Measurements from ENCODE around the gene APCDD1.

Gene APCDD1

DNA sequence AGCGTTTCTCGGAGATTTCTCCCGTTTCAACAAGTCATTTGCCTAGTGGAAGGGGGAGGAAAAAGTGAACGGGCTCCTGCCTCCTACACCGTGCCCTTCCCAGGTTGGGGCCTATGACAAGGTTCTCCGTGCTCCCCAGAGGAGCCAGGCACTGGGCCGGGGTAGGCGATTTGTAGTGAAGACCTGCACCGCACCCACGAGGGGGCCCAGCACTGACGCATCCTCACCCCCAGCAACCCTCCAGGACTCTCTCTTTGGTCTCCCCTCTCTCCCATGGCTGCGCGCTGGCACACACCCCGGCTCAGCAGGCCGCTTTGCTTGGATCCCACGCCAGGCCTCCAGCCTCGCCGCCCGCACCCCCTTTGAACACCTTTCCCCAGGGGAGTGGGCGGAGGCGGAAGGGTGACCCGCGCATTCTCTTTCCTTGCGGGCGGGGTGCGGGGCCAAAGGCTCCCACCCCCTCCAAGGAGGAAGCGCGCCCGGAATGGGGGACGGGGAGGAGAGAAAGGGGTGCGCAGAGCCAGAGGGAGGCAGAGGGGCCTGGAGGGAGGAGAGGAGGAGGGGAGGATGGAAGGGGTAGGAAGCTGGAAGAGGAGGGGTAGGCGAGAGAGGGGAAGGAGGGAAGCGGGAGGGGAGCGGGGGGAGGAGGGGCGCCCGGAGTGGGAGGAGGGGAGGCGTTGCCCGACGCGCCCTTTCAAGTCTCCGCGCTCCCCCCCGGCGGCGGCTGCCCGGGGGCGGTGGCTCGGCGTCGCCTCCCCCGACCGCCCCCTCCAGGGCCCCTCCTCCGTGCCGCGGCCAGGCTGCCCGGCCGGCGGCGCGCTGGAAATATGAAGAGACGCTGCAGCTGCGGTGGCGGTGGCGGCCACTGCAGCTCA, at the start of gene APCDD1:
TSS of gene APCDD1 (plus strand) at position 830 of the 875 bp plus-strand sequence. CDS start 347 bp downstream, outside the sequence.
- DNase-seq: no peak

DNA sequence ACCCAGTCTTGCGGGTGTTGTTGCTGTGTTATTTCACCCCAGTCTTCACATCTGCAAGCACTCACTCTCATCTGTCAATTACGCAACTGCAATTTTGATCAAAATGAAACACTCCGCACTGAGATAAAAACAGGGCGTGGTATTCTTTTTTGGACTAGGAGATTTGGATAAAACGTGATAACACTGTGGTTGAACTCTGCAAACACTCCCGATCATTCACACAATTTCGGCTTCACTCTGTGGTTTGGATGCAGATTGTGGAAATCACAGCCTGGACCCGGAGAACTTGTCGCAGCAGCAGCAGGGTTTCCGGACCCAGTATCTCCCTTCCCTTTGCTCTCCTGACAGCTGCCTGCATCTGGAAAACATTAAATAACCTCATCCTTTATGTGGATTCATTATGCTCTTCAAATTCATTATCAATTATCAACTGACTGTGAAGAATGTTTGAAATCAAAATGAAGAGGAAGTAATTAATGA, 49.4 kb upstream of the APCDD1 start:
- no peak for DNase-seq

- DNase-seq: no peak
Measured at GRCh38 chr18:10405816-10406663, 48.4 kb upstream of the APCDD1 start.

DNA sequence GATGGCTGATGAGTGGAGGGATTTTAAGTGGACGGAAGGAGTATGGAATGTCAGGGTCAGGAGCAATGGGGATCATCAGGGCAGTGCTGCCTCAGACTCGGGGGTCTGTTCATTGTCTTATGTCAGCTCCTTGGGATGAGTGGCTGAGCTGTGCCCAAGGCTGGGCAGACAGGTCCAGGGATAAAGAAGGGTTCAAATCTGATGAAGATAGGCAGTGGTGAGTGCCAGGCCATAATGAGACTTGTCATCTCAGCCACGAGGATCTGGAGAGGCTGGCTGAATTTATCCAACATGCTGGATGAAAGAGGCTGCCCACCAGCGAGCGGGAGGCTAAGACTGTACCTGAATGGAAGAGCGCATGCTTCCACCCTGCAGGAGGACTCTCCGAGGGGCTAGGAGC, 46.3 kb upstream of the APCDD1 start:
- DNase-seq: no peak

DNA sequence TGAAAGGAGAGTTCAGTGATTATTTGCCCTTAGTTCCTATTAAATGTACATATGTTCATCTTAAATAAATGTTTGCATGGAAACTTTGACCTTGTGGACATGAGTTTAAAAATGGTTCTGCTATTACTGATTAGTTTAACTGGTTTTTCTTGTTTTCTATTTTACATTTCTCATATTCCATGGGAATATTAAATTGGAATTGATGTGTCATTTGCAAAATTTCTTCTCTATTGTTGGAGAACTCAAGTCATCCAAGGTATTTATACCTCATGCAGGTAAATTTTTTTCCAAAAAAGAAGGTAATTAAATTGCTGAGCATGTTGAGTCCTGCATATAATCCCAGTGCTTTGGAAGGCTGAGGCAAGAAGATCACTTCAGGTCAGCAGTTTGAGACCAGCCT, 45.4 kb upstream of the APCDD1 start:
- no peak for DNase-seq

DNA sequence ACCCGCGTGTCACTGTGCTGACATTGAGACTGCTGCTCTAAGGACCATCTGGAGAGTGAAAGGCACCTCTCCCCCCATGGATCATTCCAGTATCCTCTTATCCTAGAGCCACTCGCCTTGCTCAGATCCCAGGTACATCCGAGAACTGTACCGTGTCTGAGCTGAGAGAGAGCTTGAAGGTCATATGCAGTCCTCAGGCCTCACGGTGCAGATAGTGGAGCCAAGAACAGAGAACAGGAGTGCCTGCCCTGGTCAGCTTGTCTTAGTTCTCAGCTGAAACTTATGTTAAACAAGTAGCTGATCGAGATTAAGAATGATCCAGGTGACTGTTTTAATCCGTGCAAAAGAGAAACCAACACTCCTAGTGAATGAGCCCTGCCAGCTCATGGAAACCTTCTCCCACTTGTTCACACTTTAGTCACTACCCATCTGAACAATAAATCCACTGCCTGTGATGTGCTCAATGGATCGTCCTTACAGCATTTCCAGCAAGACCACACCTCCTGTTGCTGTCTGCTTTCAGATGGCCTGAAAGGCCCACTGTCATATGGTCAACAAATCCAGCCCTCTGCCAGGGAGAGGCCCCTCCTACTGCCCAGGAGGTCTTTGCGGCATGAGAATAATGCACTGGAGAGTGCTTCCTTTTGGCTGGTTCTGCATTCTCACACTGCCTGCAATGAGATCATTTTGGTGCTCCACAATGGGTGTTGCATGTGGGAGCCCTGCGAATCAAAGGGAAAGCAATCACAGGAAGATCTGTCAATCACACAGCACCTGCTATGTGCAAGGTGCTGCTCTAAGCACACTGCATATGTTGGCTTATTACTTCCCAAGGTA, 43.7 kb upstream of the APCDD1 start:
- no peak for DNase-seq

GRCh38 chr18:10412933-10413332, 41.5 kb upstream of the APCDD1 start:
- DNase-seq: no peak

DNA sequence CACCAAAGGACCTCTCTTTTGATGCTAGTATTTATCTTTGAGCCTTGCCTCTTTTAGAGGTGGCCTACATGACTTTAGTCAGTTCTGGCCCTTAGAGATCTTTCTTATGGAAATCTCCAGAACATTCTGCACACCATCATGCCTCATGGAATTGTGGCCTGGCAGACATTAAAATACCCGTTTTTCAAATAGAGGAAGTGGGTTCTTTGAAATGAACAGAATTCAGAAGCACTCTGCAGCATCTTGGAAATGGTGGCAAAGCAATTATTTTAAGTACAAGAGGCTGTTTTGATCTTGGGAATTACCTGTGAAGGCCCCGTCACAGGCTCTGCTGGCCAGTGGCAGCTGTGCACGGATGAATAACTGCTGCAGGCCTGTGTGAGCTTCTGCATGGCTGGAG, 40.7 kb upstream of the APCDD1 start:
- DNase-seq: no peak

- DNase-seq: no peak
Measured at GRCh38 chr18:10414293-10414842, 40.1 kb upstream of the APCDD1 start.

DNA sequence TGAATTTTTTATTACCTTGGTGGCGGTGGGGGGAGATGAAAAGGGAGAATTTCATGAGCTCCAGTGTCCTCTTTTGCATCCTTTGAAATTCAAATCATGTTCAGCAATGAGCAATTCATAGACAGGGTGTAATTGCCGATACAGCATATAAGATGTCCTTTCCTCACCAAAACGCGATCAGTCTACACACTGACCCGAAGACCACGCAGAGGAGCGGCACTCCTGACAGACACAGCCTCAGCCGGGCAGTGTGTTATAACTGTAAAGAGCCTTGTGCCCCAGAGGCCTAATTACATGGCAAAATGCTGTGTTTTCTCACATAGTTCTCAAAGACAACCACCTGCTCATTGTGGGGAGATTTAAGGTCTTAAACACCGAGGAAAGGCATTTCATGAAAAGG, 38.4 kb upstream of the APCDD1 start:
- no peak for DNase-seq

DNA sequence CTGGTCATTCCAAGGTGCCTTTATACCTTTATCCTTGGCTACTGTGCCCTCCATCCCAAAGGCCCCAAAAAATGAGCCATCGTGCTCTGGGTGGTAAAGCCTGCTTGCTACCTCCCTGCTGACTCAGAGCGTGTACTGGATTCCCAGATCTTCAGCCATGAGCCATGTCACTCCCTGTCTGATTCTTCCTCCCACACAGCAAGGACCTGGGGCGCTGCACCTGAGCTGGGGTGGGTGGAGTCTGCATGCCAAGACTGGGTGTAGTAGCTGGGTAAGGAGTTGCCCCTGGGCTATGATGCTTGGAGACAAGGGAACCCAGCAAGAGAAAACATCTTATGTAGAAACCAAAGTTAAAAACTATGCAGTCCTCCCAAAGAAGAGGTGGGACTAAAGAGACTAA, 37.2 kb upstream of the APCDD1 start:
- DNase-seq: no peak

GRCh38 chr18:10417664-10418063, 36.8 kb upstream of the APCDD1 start:
- DNase-seq: no peak

- no peak for DNase-seq
Measured at GRCh38 chr18:10418836-10419235, 35.6 kb upstream of the APCDD1 start.

DNA sequence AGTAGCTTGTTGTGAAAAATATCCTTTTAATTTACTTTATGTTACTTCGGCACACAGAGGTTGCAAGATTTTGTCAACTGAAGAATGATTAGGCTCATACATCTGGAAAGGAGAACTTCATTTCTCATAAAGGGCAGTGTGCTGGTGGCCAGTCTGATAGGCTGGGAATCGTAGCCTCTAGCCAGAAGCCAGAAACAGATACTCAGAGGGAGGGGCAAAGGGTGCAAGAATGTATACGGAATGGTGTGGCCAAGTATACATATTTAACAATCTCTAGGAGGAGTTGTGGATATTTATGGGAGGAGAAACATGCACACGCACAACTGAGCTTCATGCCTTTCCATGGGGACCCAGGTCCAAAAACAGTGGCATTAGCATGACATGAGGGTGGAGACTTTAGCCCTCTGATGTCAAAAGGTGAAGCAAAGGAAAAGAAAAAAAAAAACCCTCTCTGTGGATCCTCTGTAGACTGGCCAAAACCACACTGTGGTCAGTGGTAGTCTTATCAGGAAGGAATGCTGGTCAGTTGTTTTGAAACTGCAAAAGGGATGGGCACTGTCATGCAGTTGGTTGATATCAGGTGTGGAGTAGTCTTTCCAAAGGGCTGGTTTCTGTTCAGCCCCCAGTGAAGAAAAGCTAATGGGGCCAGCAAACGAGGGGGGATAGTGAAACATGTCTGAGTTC, 34.9 kb upstream of the APCDD1 start:
- DNase-seq: no peak

GRCh38 chr18:10420561-10421352, 33.7 kb upstream of the APCDD1 start:
- no peak for DNase-seq

DNA sequence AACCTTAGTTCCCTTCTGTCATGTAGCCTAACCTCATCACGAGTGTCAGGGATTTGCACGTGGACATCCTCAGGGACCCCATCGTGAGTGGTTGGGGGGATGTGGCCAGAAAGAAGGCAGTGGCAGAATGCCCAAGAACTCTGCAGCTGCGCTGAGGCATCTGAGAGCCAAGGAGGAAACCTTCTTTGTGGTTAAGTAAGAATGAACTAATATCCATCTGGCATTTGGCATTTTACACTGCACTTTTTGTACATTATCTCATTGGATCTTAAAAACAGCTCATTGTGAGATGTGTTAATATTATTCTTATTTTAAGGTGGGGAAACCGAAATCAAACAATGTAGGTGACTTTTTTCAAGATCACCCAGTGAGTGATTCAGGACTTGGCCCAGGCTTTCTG, 32.6 kb upstream of the APCDD1 start:
- no peak for DNase-seq

DNA sequence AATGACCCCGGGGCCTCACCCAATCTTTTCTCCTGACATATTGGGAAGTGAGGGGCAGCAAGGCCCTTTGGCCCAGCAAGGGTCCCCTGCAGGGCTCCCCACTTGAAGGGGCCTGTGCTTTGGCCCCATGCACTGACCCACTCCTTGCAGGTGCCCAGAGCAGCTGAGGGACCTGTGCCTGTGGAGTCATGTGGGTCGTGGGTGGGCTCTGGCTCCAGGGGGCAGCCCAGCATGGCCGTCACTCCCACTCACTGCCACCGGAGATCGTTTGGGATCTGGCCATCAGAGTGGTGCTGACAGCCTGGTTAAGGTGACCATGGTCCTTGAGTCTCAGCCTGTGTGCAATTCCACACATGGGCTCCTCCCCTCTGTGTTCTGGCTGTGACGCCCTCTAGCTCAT, 31.7 kb upstream of the APCDD1 start:
- no peak for DNase-seq

- DNase-seq: no peak
Measured at GRCh38 chr18:10424585-10425307, 29.7 kb upstream of the APCDD1 start.

DNA sequence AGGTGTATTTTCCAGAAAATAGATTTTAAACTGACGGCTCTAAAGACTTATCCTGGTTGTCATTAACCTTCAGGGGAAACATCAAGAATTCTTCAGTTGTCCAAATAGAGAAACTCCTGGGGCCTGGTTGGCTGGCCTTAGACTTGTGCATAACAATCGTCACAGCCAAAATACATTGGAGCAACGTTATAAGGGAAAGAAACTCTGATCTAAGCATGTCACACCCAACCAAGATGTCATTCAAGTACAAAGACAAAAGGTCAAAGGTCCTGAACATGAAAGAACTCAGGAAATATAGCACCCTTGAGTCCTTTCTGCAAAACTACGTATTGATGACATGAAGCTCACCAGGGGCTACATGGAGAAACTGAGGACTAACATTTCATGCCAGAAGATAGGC, 23.8 kb upstream of the APCDD1 start:
- no peak for DNase-seq

DNA sequence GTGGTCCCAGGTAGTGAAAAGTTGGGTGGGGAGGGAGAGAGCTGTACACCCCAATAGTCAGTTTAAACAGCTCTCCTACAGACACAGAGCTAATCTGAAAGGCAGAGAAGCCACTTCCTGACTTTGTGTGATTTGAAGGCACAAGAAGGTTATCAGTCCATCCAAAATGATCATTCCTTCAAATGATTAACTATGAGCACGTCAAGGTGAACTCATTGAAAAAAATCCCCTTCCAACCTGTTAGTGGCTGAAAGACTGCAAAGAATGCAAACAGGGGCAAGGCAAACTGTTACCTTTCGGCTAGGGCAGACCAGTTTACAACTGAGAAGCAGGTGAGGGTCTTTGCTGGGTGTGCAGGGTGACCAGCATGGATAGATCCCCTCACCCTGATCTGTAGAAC, 22.8 kb upstream of the APCDD1 start:
- DNase-seq: no peak

Measured in GDM1 (cell line).